Neuron (in vitro differentiated cells): Measurements from ENCODE around the gene NFE2L3.
"Not testable (repeated sequence)": the region's sequence is repeated elsewhere in the genome, so short reads cannot be mapped to it uniquely, and the experiment has no call there.

Experiments
- H2AFZ ChIP-seq: one replicate; pipeline ENCODE4 v1.6.1; 2013; ENCODE audit warnings: low read depth, mild to moderate bottlenecking, inconsistent platforms, low read length, moderate library complexity
- H3K27me3 ChIP-seq: one replicate; pipeline ENCODE4 v1.6.1; 2013; ENCODE audit warnings: low read length; ENCODE audit not compliant: insufficient read depth
- H3K36me3 ChIP-seq: one replicate; pipeline ENCODE4 v1.6.1; 2013; ENCODE audit warnings: low read length; ENCODE audit not compliant: insufficient read depth
- H3K4me1 ChIP-seq: one replicate; pipeline ENCODE4 v1.6.1; 2013; ENCODE audit warnings: low read length; ENCODE audit not compliant: insufficient read depth
- H3K4me3 ChIP-seq: 2 replicates; pipeline ENCODE4 v1.5.1; 2013; ENCODE audit warnings: mild to moderate bottlenecking, low read length, moderate library complexity
- H3K9me3 ChIP-seq: one replicate; pipeline ENCODE4 v1.6.1; 2013; ENCODE audit warnings: low read length

The NFE2L3 gene

GRCh38 chr7:26188206-26188956 is 36.4 kb downstream of the NFE2L3 start:
- H3K27me3 ChIP-seq: no peaks in the 10 kb centered on the region
- H3K36me3 ChIP-seq: peaks cover 57% of the 10 kb centered on the region
- H3K4me3 ChIP-seq: no peak overlapping the region
- no peak overlapping the region for H2AFZ ChIP-seq
- no peaks in the 10 kb centered on the region for H3K4me1 ChIP-seq
- H3K9me3 ChIP-seq: no peaks in the 10 kb centered on the region

- H3K9me3 ChIP-seq: no peaks in the 10 kb centered on the region
- no peaks in the 10 kb centered on the region for H3K4me1 ChIP-seq
- no peaks in the 10 kb centered on the region for H3K27me3 ChIP-seq
- peaks cover 64% of the 10 kb centered on the region for H3K36me3 ChIP-seq
- H3K4me3 ChIP-seq: no peak overlapping the region
- H2AFZ ChIP-seq: no peak overlapping the region
Observed at GRCh38 chr7:26188957-26189541, 37.1 kb downstream of the NFE2L3 start.

- H3K27me3 ChIP-seq: no peaks in the 10 kb centered on the region
- no peak overlapping the region for H2AFZ ChIP-seq
- no peak overlapping the region for H3K4me3 ChIP-seq
- H3K4me1 ChIP-seq: no peaks in the 10 kb centered on the region
- no peaks in the 10 kb centered on the region for H3K9me3 ChIP-seq
- peaks cover 70% of the 10 kb centered on the region for H3K36me3 ChIP-seq
Observed at GRCh38 chr7:26189697-26190096, 37.7 kb downstream of the NFE2L3 start.

- Histone ChIP-seq H3K9me3 (no peaks in the 10 kb centered on the region), H2AFZ (no peak overlapping the region), H3K4me1 (peaks cover under 1% of the 10 kb centered on the region), H3K4me3 (no peak overlapping the region), H3K27me3 (no peaks in the 10 kb centered on the region), H3K36me3 (peaks cover 76% of the 10 kb centered on the region)
Observed at GRCh38 chr7:26190417-26190869, 38.4 kb downstream of the NFE2L3 start.

GRCh38 chr7:26191233-26191973 is 39.4 kb downstream of the NFE2L3 start:
- Histone ChIP-seq H3K4me1 (peaks cover 10% of the 10 kb centered on the region), H3K27me3 (no peaks in the 10 kb centered on the region), H2AFZ (no peak overlapping the region), H3K9me3 (no peaks in the 10 kb centered on the region), H3K4me3 (no peak overlapping the region), H3K36me3 (peaks cover 86% of the 10 kb centered on the region)

GRCh38 chr7:26191974-26192479 is 40.0 kb downstream of the NFE2L3 start:
- Histone ChIP-seq H3K36me3 (peaks cover 92% of the 10 kb centered on the region), H2AFZ (no peak overlapping the region), H3K4me3 (no peak overlapping the region), H3K4me1 (peaks cover 16% of the 10 kb centered on the region), H3K9me3 (no peaks in the 10 kb centered on the region), H3K27me3 (no peaks in the 10 kb centered on the region)

- Histone ChIP-seq H2AFZ (no peak overlapping the region), H3K36me3 (peaks cover 97% of the 10 kb centered on the region), H3K27me3 (no peaks in the 10 kb centered on the region), H3K4me1 (peaks cover 22% of the 10 kb centered on the region), H3K4me3 (no peak overlapping the region), H3K9me3 (no peaks in the 10 kb centered on the region)
Observed at GRCh38 chr7:26192485-26193087, 40.6 kb downstream of the NFE2L3 start.

- no peaks in the 10 kb centered on the region for H3K9me3 ChIP-seq
- H3K4me1 ChIP-seq: peaks cover 24% of the 10 kb centered on the region
- peaks cover 95% of the 10 kb centered on the region for H3K36me3 ChIP-seq
- no peaks in the 10 kb centered on the region for H3K27me3 ChIP-seq
- H2AFZ ChIP-seq: no peak overlapping the region
- H3K4me3 ChIP-seq: no peak overlapping the region
Observed at GRCh38 chr7:26193432-26194207, 41.6 kb downstream of the NFE2L3 start.

GRCh38 chr7:26194764-26195163 is 42.8 kb downstream of the NFE2L3 start:
- not testable (repeated sequence) for H3K27me3 ChIP-seq, H3K9me3 ChIP-seq, H2AFZ ChIP-seq, H3K4me3 ChIP-seq
- peaks cover 24% of the 10 kb centered on the region for H3K4me1 ChIP-seq
- peaks cover 92% of the 10 kb centered on the region for H3K36me3 ChIP-seq

GRCh38 chr7:26195182-26195581 is 43.2 kb downstream of the NFE2L3 start:
- Histone ChIP-seq H3K4me1 (peaks cover 24% of the 10 kb centered on the region), H3K4me3 (no peak overlapping the region), H3K27me3 (no peaks in the 10 kb centered on the region), H2AFZ (no peak overlapping the region), H3K9me3 (no peaks in the 10 kb centered on the region), H3K36me3 (peaks cover 88% of the 10 kb centered on the region)

- H3K9me3 ChIP-seq: no peaks in the 10 kb centered on the region
- peak overlapping the region; percentile 90 for H3K4me3 ChIP-seq
- H3K4me1 ChIP-seq: peaks cover 24% of the 10 kb centered on the region
- H2AFZ ChIP-seq: no peak overlapping the region
- no peaks in the 10 kb centered on the region for H3K27me3 ChIP-seq
- H3K36me3 ChIP-seq: peaks cover 80% of the 10 kb centered on the region
Observed at GRCh38 chr7:26195867-26196657, 44.1 kb downstream of the NFE2L3 start.
